HG02938 (cell line): ENCODE results near the gene GAS2.
A peak's percentile ranks its signal among the peaks of the same experiment; 100 is the strongest.
"Not testable (repeated sequence)": the region's sequence is repeated elsewhere in the genome, so short reads cannot be mapped to it uniquely, and the experiment has no call there.

ENCODE experiments used
- ATAC-seq: cut with Tn5 transposase; IDR thresholded peaks from one replicate; pipeline ENCODE4 v1.9.1; 2021; ENCODE audit warnings: mild to moderate bottlenecking, moderate library complexity; ENCODE audit not compliant: unreplicated experiment

GAS2 gene

GRCh38 chr11:22666325-22666687 is at the start of gene GAS2:
Gene GAS2 (plus strand): TSS chr11:22666611. CDS start chr11:22674870, 8,259 bp downstream.
- ATAC-seq: peak; percentile 10

GRCh38 chr11:22617868-22618267 is 48.5 kb upstream of the GAS2 start:
- ATAC-seq: no peak

- ATAC-seq: peak; percentile 52
Measured at GRCh38 chr11:22624742-22625447, 41.5 kb upstream of the GAS2 start.

GRCh38 chr11:22625448-22626287 is 40.7 kb upstream of the GAS2 start, which contains the start of gene FANCF:
Gene FANCF (minus strand): TSS chr11:22625823. CDS start chr11:22625810, 13 bp downstream.
- ATAC-seq: peak; percentile 97

- no peak for ATAC-seq
Measured at GRCh38 chr11:22626573-22627239, 39.7 kb upstream of the GAS2 start.

GRCh38 chr11:22627421-22627820 is 39.0 kb upstream of the GAS2 start:
- ATAC-seq: no peak

- no peak for ATAC-seq
Measured at GRCh38 chr11:22633354-22633902, 33.0 kb upstream of the GAS2 start.

- no peak for ATAC-seq
Measured at GRCh38 chr11:22634897-22635629, 31.3 kb upstream of the GAS2 start.

- no peak for ATAC-seq
Measured at GRCh38 chr11:22635689-22636088, 30.7 kb upstream of the GAS2 start.

- no peak for ATAC-seq
Measured at GRCh38 chr11:22640862-22641261, 25.5 kb upstream of the GAS2 start.

GRCh38 chr11:22641559-22641958 is 24.9 kb upstream of the GAS2 start:
- ATAC-seq: no peak

- ATAC-seq: not testable (repeated sequence)
Measured at GRCh38 chr11:22652346-22652745, 14.1 kb upstream of the GAS2 start.

- no peak for ATAC-seq
Measured at GRCh38 chr11:22656130-22656529, 10.3 kb upstream of the GAS2 start.

- peak; percentile 96 for ATAC-seq
Measured at GRCh38 chr11:22657101-22657694, 9.2 kb upstream of the GAS2 start.

GRCh38 chr11:22659783-22660182 is 6.6 kb upstream of the GAS2 start:
- no peak for ATAC-seq

GRCh38 chr11:22666688-22667439 is 453 bp downstream of the GAS2 start:
- ATAC-seq: peak; percentile 37

GRCh38 chr11:22668005-22668796 is 1.8 kb downstream of the GAS2 start:
- peak; percentile 30 for ATAC-seq

- ATAC-seq: no peak
Measured at GRCh38 chr11:22669368-22669767, 3.0 kb downstream of the GAS2 start.

- ATAC-seq: no peak
Measured at GRCh38 chr11:22670830-22671229, 4.4 kb downstream of the GAS2 start.
